HG02981 (cell line): ENCODE results near the gene C1orf87.

Experiments
- ATAC-seq: cut with Tn5 transposase; IDR thresholded peaks from one replicate; pipeline ENCODE4 v1.9.1; 2021; ENCODE audit warnings: mild to moderate bottlenecking, moderate library complexity; ENCODE audit not compliant: unreplicated experiment

Gene C1orf87

GRCh38 chr1:59952065-59952464, 121.5 kb downstream of the C1orf87 start:
- ATAC-seq, result no peak

GRCh38 chr1:59949648-59950047, 123.9 kb downstream of the C1orf87 start:
- ATAC-seq, result no peak

GRCh38 chr1:59948990-59949389, 124.6 kb downstream of the C1orf87 start:
- ATAC-seq, result no peak

GRCh38 chr1:59947047-59947938, 126.3 kb downstream of the C1orf87 start:
- peak; percentile 96 for ATAC-seq

- no peak for ATAC-seq
Observed at GRCh38 chr1:59945790-59946189, 127.8 kb downstream of the C1orf87 start.
